AG09319 (cell line): ENCODE measurements around the gene FAM184A.

ENCODE experiments used
- DNase-seq: peaks from one replicate; pipeline ENCODE4 v3.0.0-alpha.2; 2010; ENCODE audit warnings: low read depth; ENCODE audit errors: extremely low read depth
- TF ChIP-seq, protein P1 (sequence below): IDR thresholded peaks from 2 replicates; pipeline ENCODE4 v1.5.1; 2011; ENCODE audit warnings: low read depth, mild to moderate bottlenecking, inconsistent platforms, low read length, moderate library complexity

Gene FAM184A

DNA sequence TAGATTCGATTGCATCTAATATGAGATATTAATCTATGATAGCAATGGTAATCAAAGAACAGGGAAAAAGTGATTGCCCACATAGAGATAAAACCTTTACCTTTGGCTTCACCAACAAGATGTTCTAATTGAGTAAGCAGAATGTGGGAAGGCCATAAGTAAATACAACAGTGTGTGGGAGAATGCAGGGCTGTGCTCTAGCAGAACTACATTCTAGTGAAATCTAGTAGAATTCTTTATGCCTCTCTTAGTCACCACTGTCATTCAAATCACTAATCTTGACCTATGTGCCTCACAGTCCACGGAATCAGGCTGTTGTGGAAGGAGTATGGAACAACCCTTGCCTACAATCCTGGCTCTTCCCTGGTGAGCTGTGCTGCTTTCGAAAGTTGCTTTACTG lies 113.1 kb downstream of the FAM184A start:
- TF ChIP-seq, protein P1, sequence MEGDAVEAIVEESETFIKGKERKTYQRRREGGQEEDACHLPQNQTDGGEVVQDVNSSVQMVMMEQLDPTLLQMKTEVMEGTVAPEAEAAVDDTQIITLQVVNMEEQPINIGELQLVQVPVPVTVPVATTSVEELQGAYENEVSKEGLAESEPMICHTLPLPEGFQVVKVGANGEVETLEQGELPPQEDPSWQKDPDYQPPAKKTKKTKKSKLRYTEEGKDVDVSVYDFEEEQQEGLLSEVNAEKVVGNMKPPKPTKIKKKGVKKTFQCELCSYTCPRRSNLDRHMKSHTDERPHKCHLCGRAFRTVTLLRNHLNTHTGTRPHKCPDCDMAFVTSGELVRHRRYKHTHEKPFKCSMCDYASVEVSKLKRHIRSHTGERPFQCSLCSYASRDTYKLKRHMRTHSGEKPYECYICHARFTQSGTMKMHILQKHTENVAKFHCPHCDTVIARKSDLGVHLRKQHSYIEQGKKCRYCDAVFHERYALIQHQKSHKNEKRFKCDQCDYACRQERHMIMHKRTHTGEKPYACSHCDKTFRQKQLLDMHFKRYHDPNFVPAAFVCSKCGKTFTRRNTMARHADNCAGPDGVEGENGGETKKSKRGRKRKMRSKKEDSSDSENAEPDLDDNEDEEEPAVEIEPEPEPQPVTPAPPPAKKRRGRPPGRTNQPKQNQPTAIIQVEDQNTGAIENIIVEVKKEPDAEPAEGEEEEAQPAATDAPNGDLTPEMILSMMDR = no peak
- no peak for DNase-seq

DNA sequence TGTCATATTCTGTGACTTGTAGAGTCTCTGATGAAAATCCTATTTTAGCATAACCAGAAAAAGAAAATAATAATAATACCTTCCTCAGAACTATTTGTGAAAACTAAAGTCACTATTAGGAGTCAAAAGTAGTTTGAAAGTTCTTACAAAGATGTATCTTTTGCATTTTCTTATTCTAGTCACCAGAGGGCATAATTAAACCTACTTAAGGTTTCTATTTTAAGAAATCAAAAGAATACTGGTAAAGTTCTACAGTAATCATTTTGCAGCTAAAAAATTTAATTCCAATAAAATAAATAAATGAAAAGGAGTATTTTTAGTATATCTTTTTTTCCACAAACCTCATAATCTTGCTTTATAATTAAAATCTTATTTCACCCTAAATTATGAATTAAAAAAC lies 115.5 kb downstream of the FAM184A start:
- no peak for DNase-seq

DNA sequence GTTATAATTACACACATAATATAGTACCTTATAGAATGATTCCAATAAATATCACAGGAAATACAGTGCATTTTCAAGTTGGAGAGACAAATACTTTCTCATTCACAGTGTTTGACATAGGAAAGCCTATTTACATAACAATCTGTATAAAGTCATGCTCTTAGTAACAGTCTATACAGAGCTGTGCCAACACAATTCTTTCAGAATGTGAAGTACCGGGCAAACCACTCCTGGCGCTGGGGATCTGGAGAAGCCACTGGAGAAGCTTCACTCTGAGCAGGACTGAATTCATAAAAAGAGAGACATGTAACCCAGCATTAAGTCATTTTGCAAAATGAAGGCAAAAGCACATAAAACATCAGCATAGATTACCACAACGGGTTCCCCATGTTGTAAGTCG lies 118.6 kb downstream of the FAM184A start:
- DNase-seq = no peak
- TF ChIP-seq, protein P1 = no peak

More for the DNA sequence above, 115.5 kb downstream of the FAM184A start:
- TF ChIP-seq, protein P1 = peak; percentile 25

DNA sequence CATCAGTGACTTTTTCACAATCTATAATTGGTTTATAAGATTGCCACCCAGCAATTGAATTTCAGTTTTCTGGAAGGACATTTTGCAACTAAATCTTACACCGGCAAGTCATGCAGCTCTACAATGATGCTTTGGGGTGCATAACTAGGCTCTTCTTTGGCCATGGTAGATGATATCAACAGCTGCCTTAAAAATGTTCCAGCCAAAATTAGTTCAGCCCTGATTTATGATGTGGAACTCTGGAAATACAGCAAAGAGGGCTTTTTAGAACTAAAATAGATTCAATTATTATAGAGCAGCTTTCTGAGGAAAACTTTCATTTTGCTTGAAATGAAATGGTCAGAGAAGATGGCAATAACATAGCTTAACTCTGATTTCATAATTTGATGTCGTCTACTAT lies 125.1 kb downstream of the FAM184A start:
- TF ChIP-seq, protein P1 = no peak
- no peak for DNase-seq

DNA sequence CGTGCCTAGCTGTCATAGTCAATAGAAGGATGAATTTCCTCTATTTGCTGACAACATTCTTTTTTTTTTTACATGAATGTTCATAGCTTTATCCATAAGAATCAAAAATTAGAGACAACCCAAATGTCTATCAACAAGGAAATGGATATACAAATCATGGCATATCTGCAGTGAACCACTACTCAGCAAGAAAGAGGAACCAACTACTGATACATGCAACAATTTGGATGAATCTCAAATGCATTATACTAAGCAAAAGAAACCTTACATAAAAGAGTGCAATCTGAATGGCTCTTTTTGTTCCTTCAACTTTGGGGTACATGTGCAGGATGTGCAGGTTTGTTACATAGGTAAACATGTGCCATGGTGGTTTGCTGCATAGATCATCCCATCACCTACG lies 125.8 kb downstream of the FAM184A start:
- no peak for DNase-seq
- TF ChIP-seq, protein P1 = no peak

DNA sequence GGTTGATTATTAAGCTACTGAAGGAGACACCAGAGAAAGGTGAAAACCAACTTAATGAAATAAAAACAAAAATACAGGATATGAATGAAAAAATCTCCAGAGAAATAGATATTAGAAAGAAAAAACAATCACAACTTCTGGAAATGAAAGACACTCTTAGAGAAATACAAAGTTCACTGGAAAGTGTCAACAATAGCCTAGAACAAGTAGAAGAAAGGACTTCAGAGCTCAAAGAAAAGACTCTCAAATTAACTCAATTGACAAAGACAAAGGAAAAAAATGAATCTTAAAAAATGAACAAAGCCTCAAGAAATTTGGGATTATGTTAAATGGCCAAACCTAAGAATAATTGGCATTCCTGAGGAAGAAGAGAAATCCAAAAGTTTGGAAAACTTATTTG lies 133.2 kb downstream of the FAM184A start:
- TF ChIP-seq, protein P1 = no peak
- DNase-seq = no peak

DNA sequence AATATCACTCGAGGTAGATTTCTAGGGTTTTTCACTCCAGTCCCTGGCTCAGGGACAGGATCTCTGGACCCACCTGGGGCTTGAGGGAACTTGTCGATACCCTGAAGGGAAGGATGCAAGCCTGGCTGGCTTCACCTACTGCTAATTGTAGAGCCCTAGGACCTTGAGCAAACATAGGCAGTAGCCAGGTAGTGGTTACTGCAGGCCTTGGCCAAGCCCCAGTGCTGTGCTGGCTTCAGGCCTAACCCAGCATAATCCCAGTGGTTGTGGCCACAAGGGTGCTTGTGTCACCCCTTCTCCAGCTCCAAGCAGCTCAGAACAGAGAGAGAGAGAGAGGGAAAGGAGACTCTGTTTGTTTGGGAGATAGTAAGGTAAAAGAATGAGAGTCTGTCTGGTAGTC lies 137.7 kb downstream of the FAM184A start:
- no peak for DNase-seq
- TF ChIP-seq, protein P1 = no peak

DNA sequence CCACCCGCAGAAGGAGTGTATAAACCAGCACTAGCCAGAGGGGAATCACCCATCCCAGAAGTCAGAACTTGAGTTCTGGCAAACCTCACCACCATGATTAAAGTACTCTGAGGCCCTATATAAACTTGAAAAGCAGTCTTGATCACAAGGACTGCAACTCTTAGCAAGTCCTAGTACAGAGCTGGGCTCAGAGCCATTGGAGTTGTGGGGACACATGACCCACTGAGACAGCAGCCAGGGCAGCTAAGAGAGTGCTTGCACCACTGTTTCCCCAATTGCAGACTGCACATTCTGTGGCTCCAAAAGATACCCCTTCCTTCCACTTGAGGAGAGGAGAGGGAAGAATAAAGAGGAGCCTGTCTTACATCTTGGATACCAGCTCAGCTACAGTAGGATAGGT lies 138.8 kb downstream of the FAM184A start:
- no peak for DNase-seq
- TF ChIP-seq, protein P1 = no peak
